Rectal smooth muscle tissue (tissue), 1 donor: ENCODE measurements around the gene KIF13A.
"Not testable (repeated sequence)": the region's sequence is repeated elsewhere in the genome, so short reads cannot be mapped to it uniquely, and the experiment has no call there.

Experiments
- H3K27ac ChIP-seq: one replicate; pipeline ENCODE4 v1.7.0; 2013; ENCODE audit warnings: low read depth, low read length, inconsistent platforms
- H3K27me3 ChIP-seq: one replicate; pipeline ENCODE4 v1.7.0; 2013; ENCODE audit warnings: low read length; ENCODE audit not compliant: control insufficient read depth, insufficient read depth
- H3K36me3 ChIP-seq: one replicate; pipeline ENCODE4 v1.7.0; 2013; ENCODE audit warnings: low read length; ENCODE audit not compliant: control insufficient read depth, insufficient read depth
- H3K4me1 ChIP-seq: one replicate; pipeline ENCODE4 v1.7.0; 2013; ENCODE audit warnings: low read length; ENCODE audit not compliant: control insufficient read depth, insufficient read depth
- H3K4me3 ChIP-seq: one replicate; pipeline ENCODE4 v1.7.0; 2013; ENCODE audit warnings: low read length
- H3K9ac ChIP-seq: one replicate; pipeline ENCODE4 v1.7.0; 2013; ENCODE audit warnings: low read length

KIF13A gene

GRCh38 chr6:17851001-17851719, 136.3 kb downstream of the KIF13A start:
- Histone ChIP-seq H3K4me1 (peaks cover 16% of the 10 kb centered on the region), H3K36me3 (peaks cover 4% of the 10 kb centered on the region), H3K4me3 (no peak overlapping the region), H3K27ac (peak overlapping the region; percentile 35), H3K9ac (no peak overlapping the region), H3K27me3 (no peaks in the 10 kb centered on the region)

GRCh38 chr6:17850281-17850680, 137.2 kb downstream of the KIF13A start:
- H3K36me3 ChIP-seq = peaks cover 4% of the 10 kb centered on the region
- H3K9ac ChIP-seq = no peak overlapping the region
- no peaks in the 10 kb centered on the region for H3K27me3 ChIP-seq
- H3K27ac ChIP-seq = no peak overlapping the region
- H3K4me1 ChIP-seq = peaks cover 16% of the 10 kb centered on the region
- H3K4me3 ChIP-seq = no peak overlapping the region

GRCh38 chr6:17847203-17847760, 140.2 kb downstream of the KIF13A start:
- Histone ChIP-seq H3K27me3 (no peaks in the 10 kb centered on the region), H3K27ac (no peak overlapping the region), H3K36me3 (peaks cover 4% of the 10 kb centered on the region), H3K9ac (no peak overlapping the region), H3K4me1 (peaks cover 16% of the 10 kb centered on the region), H3K4me3 (no peak overlapping the region)

- Histone ChIP-seq H3K36me3 (peaks cover 4% of the 10 kb centered on the region), H3K9ac (no peak overlapping the region), H3K4me3 (no peak overlapping the region), H3K27ac (no peak overlapping the region), H3K27me3 (no peaks in the 10 kb centered on the region), H3K4me1 (peaks cover 11% of the 10 kb centered on the region)
Observed at GRCh38 chr6:17846762-17847161, 140.7 kb downstream of the KIF13A start.

GRCh38 chr6:17845598-17845997, 141.8 kb downstream of the KIF13A start:
- H3K4me3 ChIP-seq = no peak overlapping the region
- peaks cover under 1% of the 10 kb centered on the region for H3K4me1 ChIP-seq
- no peak overlapping the region for H3K27ac ChIP-seq
- no peak overlapping the region for H3K9ac ChIP-seq
- no peaks in the 10 kb centered on the region for H3K27me3 ChIP-seq
- peaks cover 4% of the 10 kb centered on the region for H3K36me3 ChIP-seq

- not testable (repeated sequence) for H3K27ac ChIP-seq, H3K27me3 ChIP-seq, H3K4me3 ChIP-seq, H3K36me3 ChIP-seq, H3K4me1 ChIP-seq, H3K9ac ChIP-seq
Observed at GRCh38 chr6:17844967-17845366, 142.5 kb downstream of the KIF13A start.

GRCh38 chr6:17842934-17843821, 144.3 kb downstream of the KIF13A start:
- no peak overlapping the region for H3K27ac ChIP-seq
- H3K4me3 ChIP-seq = no peak overlapping the region
- no peaks in the 10 kb centered on the region for H3K4me1 ChIP-seq
- H3K9ac ChIP-seq = no peak overlapping the region
- H3K27me3 ChIP-seq = no peaks in the 10 kb centered on the region
- no peaks in the 10 kb centered on the region for H3K36me3 ChIP-seq

GRCh38 chr6:17842014-17842776, 145.2 kb downstream of the KIF13A start:
- no peak overlapping the region for H3K4me3 ChIP-seq

GRCh38 chr6:17839513-17840223, 147.8 kb downstream of the KIF13A start:
- peaks cover 2% of the 10 kb centered on the region for H3K36me3 ChIP-seq
- H3K4me3 ChIP-seq = no peak overlapping the region
- H3K4me1 ChIP-seq = no peaks in the 10 kb centered on the region
- no peak overlapping the region for H3K27ac ChIP-seq
- no peak overlapping the region for H3K9ac ChIP-seq
- no peaks in the 10 kb centered on the region for H3K27me3 ChIP-seq

More at GRCh38 chr6:17842014-17842776, 145.2 kb downstream of the KIF13A start:
- H3K27ac ChIP-seq = no peak overlapping the region
- H3K9ac ChIP-seq = no peak overlapping the region
- no peaks in the 10 kb centered on the region for H3K4me1 ChIP-seq
- no peaks in the 10 kb centered on the region for H3K27me3 ChIP-seq
- no peaks in the 10 kb centered on the region for H3K36me3 ChIP-seq

- H3K27me3 ChIP-seq = no peaks in the 10 kb centered on the region
- H3K36me3 ChIP-seq = peaks cover 2% of the 10 kb centered on the region
- no peak overlapping the region for H3K27ac ChIP-seq
- H3K4me3 ChIP-seq = no peak overlapping the region
- no peaks in the 10 kb centered on the region for H3K4me1 ChIP-seq
- H3K9ac ChIP-seq = no peak overlapping the region
Observed at GRCh38 chr6:17836293-17836692, 151.1 kb downstream of the KIF13A start.

- H3K4me1 ChIP-seq = no peaks in the 10 kb centered on the region
- H3K9ac ChIP-seq = no peak overlapping the region
- no peak overlapping the region for H3K4me3 ChIP-seq
- H3K27me3 ChIP-seq = no peaks in the 10 kb centered on the region
- no peak overlapping the region for H3K27ac ChIP-seq
- peaks cover 2% of the 10 kb centered on the region for H3K36me3 ChIP-seq
Observed at GRCh38 chr6:17835784-17836183, 151.7 kb downstream of the KIF13A start.
